HG02840 (cell line): ENCODE results near the gene KLRF1.
A peak's percentile ranks its signal among the peaks of the same experiment; 100 is the strongest.

Experiments used
- ATAC-seq: cut with Tn5 transposase; IDR thresholded peaks from one replicate; pipeline ENCODE4 v1.9.1; 2021; ENCODE audit warnings: mild to moderate bottlenecking, moderate library complexity, moderate number of reproducible peaks; ENCODE audit not compliant: unreplicated experiment, low FRiP score

Gene KLRF1, protein sequence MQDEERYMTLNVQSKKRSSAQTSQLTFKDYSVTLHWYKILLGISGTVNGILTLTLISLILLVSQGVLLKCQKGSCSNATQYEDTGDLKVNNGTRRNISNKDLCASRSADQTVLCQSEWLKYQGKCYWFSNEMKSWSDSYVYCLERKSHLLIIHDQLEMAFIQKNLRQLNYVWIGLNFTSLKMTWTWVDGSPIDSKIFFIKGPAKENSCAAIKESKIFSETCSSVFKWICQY

DNA sequence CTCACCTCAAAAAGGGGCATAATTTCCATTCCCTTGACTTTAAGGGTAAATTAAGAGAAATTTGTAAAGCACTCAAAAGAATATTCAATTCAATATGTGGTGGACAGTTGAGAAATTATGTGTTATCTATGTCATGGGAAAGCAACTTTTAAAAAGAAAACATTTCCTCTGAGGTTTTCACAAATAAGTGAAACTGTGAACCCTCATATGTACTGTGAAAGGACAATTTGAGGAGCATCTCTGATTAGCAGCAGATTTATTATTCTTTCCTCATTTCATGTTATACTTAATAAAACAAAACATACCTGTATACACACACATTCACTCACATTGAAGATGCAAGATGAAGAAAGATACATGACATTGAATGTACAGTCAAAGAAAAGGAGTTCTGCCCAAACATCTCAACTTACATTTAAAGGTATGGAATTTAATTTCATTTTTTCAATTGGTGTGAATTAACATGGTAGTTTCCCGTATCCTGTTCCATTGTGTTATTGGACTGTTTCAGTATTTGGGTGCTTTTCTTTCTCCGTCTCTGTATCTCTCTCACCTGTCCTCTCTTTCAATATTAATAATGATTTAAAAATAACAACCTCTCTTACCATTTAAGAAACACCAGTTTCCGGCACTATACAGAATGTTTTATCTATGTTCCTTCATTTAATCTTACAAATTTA lies at the start of gene KLRF1:
Gene KLRF1 (plus strand): TSS at position 273 of the 680 bp plus-strand sequence. CDS start 64 bp downstream, at position 337.
- no peak for ATAC-seq

DNA sequence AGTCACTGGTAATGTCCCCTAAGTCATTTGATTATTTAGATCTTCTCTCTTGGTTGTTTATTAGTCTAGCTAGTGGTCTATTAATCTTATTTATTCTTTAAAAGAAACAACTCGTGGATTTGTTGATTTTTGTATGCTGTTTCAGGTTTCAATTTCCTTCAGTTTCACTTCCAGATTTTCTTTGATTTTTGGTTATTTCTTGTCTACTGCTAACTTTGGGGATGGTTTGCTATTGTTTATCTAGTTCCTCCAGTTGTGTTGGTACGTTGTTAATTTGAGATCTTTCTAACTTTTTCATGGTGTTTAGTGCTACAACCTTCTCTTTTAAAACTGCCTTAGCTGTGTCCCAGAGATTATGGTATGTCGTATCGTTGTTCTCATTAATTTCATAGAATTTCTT lies 48.1 kb upstream of the KLRF1 start:
- no peak for ATAC-seq

DNA sequence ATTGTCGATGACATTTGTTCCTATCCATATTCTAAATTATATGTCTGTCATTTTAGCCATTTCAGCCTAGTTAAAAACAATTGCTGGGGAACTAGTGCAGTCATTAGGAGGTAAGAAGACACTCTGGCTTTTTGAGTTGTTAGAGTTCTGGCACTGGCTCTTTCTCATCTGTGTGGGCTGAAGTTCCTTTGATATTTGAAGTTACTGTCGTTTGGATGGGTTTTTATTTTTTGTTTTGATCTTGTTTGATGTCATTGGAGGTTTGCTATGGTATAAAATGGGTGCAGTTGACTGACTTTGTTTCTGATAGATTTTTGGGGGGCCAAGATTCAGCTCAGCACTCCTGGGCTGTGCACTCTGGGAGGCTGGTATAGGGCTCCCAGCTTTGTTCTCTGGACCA lies 45.9 kb upstream of the KLRF1 start:
- ATAC-seq: no peak

DNA sequence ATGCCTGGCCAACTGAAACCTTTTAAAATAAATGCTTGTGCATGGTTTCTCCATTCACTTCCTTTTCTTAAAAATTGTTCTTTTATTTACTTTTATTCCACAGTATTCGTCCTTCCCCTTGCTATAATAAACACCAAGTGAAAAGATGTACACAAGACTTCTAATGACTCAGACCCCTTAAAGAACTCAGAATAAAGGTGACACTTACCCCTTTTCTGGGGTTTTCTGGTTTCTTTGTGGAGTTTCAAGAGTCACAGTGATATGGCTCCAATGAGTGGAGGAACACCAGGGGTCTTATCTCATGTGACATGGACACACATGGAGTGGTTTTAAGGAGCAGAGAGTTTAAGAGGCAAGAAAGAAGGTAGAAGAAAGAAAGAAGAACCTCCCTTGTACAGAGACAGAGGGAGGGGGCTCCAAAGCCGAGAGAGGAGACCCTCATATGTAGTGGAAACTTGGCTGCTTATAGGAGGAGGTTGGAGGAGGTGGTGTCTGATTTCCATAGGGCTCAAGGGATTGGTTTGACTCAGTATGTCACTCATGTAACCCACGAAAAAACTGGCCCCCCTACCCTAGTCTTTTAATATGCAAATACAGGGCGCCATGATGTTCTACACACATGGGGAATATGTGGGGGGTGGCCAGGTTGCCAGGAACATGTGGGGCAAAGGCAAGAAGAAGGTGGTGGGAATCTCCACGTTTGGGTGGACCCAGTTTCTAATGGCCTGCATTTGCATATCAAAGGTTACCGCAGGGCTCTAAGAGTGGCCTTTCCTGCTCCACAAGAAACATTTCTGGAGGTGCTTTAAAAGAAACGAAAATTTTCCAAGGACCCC lies 44.5 kb upstream of the KLRF1 start:
- ATAC-seq: no peak

DNA sequence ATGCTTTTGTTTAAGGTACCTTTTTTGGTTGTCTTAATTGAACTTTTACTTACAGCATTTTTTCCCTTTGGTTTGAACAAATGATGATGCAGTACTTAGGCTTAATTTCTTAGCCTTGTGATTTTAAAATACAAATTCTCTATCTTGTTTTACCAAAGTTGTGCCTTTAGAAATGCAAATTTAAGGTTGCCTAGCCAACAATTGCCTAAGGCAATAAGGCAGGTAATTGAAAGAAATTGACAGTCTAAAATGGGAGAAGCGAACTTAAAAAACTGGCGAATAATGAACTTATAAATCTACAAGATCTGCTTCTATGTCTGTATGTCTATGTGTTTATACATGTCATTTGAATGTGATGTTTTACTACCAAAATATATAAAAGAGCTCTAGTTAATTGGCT lies 43.0 kb upstream of the KLRF1 start:
- no peak for ATAC-seq

DNA sequence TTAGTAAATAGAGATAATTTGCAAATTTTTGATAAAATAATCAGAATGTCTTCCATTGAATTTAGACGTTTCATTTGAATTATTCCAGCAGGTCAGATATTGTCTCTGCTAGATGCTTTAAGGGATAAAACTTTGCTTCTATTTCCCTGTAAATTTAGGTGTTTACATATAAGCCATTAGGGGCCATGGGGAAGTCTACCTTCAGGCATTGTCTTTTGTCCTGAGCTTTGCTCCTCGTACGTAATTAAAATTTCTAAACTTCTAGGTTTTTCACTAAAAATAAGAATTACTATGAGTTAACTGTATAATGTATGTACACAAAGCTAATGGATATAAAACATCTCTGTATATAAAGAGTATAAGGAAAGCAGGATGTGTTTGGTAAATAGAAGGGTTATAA lies 42.5 kb upstream of the KLRF1 start:
- ATAC-seq: no peak

DNA sequence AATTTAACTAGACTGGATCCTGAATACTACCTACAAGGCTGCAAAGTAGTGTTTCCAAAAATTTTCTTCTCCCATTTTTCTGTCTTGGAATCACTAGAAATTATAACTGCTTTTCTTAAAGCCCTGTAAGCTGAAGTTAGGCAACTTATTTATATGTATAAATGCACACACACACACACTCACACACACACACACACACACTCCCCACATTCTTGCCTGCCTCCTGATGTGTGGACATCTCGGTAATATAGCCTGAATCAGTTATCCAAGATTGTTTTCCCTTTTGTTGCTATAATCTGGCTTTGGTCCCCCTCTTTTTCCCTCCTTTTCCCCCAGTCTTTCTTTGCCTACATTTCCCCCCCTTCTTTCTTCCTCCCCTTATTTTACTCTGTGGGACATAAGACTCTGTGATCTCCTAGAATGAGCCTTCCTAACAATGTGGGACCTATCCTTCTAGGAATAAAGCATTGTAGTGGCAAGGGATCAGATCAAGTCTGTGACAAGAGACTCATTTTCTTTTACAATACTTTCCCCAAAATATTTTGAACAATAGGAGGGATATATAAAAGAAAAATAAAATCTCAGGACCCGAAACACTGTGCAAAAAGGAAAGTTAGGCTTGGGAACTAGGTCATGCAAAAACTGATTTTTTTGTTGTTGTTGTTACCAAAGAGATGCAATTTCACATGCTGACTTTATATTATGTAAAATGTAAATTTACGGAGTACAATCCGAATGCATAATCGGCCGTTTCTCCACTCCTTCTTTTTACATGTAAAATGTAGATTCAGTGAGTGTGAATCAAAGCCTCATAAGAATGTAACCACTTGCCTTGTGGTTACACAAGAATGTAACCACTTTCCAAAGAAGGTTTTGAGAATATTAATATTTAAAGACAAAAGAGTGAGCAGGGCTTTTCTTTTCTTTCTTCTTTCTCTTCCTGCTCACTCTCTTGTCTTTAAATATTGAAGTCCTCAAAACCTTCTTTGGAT lies 40.3 kb upstream of the KLRF1 start:
- no peak for ATAC-seq

DNA sequence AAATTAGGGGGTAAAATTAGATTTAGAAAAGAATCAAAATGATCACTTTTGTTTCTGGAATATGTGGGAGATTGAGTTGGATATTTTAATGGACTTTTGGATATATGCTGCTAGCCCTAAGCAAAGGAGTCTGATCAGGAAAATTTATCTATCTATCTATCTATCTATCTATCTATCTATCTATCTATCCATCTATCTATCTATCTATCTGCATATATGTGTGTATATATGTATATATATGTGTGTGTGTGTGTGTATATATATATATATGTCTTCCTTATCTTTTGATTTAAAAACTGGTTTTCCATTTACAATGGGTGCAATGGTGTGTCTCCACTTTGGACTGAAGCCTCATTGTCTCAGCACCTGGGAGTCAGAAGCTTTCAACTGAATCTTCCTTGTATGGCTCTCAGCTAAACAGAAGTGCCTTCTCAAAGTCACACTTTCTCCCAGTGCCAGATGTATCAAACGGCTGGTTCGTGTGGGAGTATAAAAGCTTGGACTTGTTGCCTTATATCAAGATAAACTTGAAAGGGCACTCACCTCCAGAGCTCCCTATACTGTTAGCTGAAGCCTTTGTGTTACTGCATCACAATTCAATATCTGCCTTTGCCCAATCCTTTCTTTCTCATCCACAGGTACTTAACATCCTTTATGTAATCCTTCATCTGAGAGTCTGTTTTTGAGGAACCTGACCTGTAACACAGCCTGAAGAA lies 34.9 kb upstream of the KLRF1 start:
- ATAC-seq: no peak

DNA sequence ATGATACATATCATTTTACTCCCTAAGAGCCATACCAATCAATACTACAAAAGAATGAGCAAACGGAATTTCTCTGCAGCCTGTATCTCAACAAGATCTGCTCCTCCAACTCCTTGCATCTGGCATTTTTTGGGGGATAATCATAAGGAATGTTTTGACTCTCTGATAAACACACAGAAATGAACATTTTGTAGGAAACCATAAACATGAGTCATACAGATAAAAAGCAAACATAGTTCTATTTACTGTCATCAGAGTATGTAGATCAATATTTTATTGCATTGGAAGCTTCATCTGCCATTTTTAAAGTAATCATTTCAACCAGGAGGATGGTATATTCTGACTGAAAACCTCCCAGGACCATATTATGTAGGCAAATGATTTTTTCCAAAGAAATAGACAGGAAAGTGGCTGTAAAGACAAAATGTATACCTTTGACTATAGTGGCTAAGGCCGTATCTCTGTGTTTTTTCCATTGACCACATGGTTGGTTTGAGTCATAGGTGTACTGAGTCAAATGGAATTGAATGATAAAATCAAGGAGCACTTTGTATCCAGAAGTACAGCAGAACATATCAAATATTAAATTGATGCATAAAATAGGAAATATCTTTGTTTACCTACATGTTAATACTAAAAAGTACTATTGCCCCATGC lies 34.2 kb upstream of the KLRF1 start:
- no peak for ATAC-seq

DNA sequence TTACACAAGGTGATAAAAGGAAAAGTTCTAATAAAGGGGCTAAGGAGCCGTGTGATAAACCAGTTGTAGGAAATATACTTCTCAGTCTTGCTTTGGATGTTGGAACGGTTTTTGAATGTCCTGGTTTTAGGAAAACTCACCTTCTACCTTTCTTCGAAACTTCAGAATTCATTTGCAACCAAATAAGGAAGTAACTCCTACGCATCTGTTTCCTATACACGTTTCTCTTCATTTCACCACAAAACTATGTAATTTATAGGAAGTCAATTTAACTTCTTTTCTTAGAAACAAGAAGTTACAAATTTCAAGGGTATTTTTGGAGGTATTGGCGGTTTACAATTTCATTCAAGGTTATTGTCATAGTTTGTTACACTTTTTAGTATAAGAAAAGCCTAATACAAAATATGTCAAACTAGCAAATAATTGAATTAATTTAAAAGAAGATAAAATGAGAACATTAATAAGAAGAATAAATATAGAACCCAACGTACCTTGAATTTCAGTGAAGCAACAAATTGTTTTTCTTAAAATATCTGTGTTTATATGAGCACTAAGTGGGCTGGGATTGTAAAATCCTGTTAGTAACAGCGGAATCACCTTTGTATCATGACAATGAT lies 33.4 kb upstream of the KLRF1 start:
- ATAC-seq: no peak

DNA sequence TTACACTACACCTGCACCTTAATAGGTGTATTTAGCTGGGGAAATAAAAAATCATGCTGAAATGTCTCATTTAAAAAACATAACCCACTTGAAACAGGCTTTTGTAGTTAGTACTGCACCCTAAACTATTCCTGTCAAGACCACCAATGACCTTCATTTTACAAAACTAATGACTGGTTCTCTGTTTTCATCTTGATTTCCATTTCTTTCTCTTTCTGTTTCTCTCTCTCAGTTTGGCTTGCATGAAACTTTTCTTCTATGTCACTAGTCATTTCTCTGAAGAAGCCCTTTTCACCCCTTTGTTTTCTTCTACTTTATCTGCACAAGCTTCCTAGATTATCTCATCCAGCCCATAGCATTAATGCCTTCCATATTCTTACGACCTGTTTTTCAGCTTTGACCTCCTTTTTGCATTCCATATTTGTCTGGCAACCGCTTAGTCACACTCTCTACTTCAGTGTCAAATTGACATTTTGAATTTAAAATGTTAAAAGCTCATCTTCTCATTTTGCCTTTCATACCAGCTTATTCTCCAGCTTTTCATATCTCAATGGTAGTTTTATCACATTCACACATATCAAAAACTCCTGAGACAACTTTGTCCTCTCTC lies 32.7 kb upstream of the KLRF1 start:
- ATAC-seq: no peak

DNA sequence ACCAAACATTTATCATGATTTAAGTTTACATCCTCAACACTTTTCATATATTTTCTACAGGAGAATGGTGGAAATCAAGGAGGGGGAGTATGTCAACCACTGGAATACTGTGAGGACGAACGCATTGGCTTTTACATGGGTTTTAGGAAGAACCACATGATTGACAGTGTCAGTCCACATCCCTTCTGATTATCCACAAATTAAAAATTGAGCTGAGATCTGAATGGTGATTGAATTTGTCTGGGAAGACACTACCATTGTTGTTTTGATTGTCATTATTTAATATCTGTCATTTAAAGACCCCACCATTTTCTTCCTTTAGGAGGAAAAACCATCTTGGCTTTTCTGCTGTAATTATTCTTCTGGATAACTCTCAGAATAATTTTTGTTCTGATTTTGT lies 31.3 kb upstream of the KLRF1 start:
- ATAC-seq: no peak

DNA sequence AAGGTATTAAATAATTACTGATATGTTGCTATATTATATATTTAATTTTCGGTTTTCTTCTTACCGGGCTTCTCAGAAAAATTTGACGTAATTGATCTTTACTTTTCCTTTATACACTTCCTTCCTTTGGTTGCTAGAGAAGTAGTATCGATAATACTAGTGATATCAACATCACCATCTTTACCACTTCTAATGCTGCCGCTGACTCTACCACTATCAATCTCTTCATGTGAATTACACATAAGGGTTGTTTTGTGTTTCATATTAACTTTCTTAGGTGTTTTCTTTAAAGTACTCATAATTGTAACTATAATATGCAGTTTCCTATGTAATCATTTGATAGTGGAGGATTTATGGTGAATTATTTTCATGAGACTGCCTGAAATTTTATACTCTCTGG lies 30.9 kb upstream of the KLRF1 start:
- no peak for ATAC-seq

DNA sequence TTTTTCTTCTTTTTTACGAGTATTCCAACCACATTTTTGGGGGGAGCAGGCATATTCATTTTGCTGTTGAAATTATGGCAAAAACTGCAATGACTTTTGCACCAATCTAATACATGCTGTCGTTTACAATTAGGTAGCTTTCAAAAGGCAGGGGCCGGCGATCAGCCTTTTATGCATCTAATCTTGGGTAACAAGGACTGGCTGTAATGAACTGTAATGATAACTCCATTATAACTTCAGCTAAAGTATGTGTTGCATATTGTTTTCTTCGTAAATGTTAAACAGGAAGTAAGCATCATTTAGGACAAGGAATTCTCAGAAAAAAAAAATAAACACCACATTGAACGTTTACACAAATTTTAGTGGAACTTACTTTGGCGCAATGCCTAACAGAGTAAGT lies 30.3 kb upstream of the KLRF1 start:
- no peak for ATAC-seq

DNA sequence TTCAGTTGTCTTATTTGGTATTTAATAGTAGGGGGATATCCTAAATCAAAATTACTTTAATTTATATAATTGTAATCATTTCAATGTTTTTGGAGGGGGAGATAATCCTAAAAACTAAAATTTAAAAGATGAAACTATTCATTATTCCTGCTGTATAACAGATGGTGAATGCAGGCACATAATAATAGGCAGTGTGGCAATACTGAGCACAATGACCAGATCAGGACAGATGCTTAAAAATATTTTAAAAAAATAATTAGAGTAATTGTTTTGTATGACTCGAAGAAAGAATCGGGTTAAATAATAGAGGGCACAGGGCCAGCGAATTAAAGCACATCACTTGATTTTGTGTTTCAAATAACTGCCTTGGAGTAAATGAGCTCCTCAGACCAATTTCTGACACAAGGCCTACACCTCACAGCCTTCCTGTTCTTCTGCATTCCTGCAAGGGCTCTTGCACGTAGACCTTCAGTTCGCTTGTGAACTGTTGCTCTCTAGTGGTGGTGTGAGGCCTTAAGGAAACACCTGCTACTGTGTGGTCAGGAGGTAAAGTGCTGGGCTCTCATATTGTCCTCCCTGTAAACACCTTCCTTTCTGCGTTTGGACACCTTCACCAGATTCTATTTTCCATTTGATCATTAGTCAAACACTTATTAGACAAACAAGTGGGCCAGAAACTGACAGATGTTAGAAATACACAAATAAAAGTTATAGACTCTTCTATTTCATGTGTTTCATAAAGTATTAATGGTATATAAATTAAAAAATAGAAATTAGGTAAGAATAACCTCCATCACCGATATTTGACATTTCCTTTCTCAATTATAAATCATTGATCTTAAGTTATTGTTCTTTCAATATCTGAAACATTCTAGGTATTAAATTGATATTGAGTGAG lies 29.3 kb upstream of the KLRF1 start:
- peak; percentile 88 for ATAC-seq

DNA sequence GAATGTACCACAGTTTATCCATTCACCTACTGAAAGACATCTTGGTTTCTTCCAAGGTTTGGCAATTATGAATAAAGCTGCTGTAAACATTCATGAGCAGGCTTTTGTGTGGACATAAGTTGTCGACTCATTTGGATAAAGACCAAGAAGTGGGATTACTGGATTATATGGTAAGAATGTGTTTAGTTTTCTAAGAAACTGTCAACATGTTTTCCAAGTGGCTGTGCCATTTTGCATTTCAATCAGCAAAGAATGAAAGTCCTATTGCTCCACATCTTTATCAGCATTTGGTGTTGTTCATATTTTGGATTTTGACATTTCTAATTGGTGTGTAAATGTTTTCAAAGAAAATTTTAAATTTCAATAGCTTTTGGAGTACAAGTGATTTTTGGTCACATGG lies 27.3 kb upstream of the KLRF1 start:
- ATAC-seq: no peak

DNA sequence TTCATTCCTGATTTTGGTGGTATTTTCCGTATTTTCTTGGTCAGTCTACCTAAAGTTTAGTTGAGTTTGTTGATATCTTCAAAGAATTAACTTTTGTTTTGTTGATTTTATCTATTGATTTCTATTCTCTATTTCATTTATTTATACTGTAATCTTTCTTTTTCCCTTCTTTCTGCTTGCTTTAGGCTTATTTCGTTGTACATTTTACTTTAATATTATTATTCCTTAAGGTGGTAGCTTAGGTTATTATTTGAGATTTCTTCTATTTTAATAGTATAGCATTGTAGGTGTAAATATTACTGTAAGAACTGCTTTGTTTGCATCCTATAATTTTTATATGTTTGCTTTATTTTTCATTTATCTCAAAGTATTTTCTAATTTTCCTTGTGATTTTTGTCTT lies 21.4 kb upstream of the KLRF1 start:
- no peak for ATAC-seq
